ENCODE measurements around the gene DCTPP1.

GRCh38 chr16:30438835-30439234, 9.0 kb upstream of the DCTPP1 start:
- TF ChIP-seq CTCF (IDR thresholded peaks at IDR 0.05): no peak
- no peak for TF ChIP-seq POLR2A (IDR thresholded peaks at IDR 0.05)

Measured in lower leg skin (tissue), 3 donors.